ENCODE measurements around the gene SIT1.
A peak's percentile ranks its signal among the peaks of the same experiment; 100 is the strongest.

Gene SIT1

DNA sequence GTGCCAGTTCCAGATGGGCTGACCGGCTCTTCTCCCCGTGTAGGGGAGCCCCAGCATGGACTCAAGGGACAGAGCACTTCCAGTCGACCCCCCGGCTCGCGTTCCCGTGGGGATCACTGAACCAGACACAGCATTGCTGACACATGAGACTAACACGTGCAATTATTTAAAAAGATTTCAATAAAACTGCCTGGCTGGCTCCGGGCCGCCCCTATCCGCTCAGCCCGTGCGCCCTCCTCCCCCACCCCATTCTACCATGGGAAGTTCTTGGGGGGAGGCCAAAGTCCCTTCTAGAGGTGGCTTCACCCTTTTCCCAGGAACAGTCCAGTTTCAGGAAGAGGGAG, 40.9 kb downstream of the SIT1 start:
- no peak for TF ChIP-seq CTCF (IDR thresholded peaks at IDR 0.05)
- peaks cover 11% of the 10 kb centered on the region for H3K36me3 Mint-ChIP-seq (ENCODE audit: low read depth)

GRCh38 chr9:35609001-35609819, 41.5 kb downstream of the SIT1 start:
- Mint-ChIP-seq H3K9me3 (no peaks in the 10 kb centered on the region), H3K27ac (no peak overlapping the region), H3K27me3 (ENCODE audit: low read depth, poor library complexity) (peaks cover 28% of the 10 kb centered on the region), H3K4me3 (no peak overlapping the region), H3K4me1 (peaks cover 22% of the 10 kb centered on the region), H3K36me3 (ENCODE audit: low read depth) (peaks cover 11% of the 10 kb centered on the region)
- no peak for DNase-seq
- TF ChIP-seq CTCF (IDR thresholded peaks at IDR 0.05) = no peak

More for the DNA sequence above, 40.9 kb downstream of the SIT1 start:
- no peak overlapping the region for H3K4me3 Mint-ChIP-seq
- no peaks in the 10 kb centered on the region for H3K9me3 Mint-ChIP-seq
- DNase-seq = no peak
- H3K27me3 Mint-ChIP-seq (ENCODE audit: low read depth, poor library complexity) = peaks cover 33% of the 10 kb centered on the region
- H3K27ac Mint-ChIP-seq = no peak overlapping the region
- H3K4me1 Mint-ChIP-seq = peaks cover 17% of the 10 kb centered on the region

GRCh38 chr9:35608221-35608620, 42.5 kb downstream of the SIT1 start:
- H3K4me1 Mint-ChIP-seq = peaks cover 30% of the 10 kb centered on the region
- H3K27ac Mint-ChIP-seq = no peak overlapping the region
- no peak for DNase-seq
- H3K27me3 Mint-ChIP-seq (ENCODE audit: low read depth, poor library complexity) = peaks cover 18% of the 10 kb centered on the region
- no peak overlapping the region for H3K4me3 Mint-ChIP-seq
- TF ChIP-seq CTCF (IDR thresholded peaks at IDR 0.05) = no peak
- no peaks in the 10 kb centered on the region for H3K9me3 Mint-ChIP-seq
- peaks cover 11% of the 10 kb centered on the region for H3K36me3 Mint-ChIP-seq (ENCODE audit: low read depth)

DNA sequence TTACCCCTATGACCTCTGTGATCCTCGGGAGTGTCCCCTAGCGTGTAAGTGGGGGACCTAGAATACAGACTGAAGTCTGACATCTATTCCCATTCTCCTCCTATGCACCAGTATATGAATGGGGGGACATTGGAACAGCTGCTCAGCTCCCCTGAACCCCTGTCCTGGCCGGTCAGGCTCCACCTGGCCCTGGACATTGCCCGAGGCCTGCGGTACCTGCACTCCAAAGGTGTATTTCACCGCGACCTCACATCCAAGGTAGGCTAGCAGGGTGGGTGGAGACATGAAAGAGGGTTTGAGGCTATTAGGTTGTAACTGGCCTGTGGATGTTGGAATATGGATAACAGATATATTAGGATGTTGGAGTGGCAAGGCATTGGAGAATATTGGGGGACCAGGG, 44.0 kb downstream of the SIT1 start:
- peaks cover 11% of the 10 kb centered on the region for H3K36me3 Mint-ChIP-seq (ENCODE audit: low read depth)
- H3K9me3 Mint-ChIP-seq = no peaks in the 10 kb centered on the region
- peaks cover 5% of the 10 kb centered on the region for H3K27me3 Mint-ChIP-seq (ENCODE audit: low read depth, poor library complexity)
- peak overlapping the region; percentile 82 for H3K4me3 Mint-ChIP-seq
- H3K27ac Mint-ChIP-seq = no peak overlapping the region
- no peak for TF ChIP-seq CTCF (IDR thresholded peaks at IDR 0.05)
- DNase-seq = no peak
- peaks cover 38% of the 10 kb centered on the region for H3K4me1 Mint-ChIP-seq

- Mint-ChIP-seq H3K4me1 (peaks cover 38% of the 10 kb centered on the region), H3K4me3 (peak overlapping the region; percentile 82), H3K9me3 (no peaks in the 10 kb centered on the region), H3K27me3 (ENCODE audit: low read depth, poor library complexity) (peaks cover 4% of the 10 kb centered on the region), H3K36me3 (ENCODE audit: low read depth) (peaks cover 11% of the 10 kb centered on the region), H3K27ac (no peak overlapping the region)
- no peak for DNase-seq
- no peak for TF ChIP-seq CTCF (IDR thresholded peaks at IDR 0.05)
Observed at GRCh38 chr9:35606138-35606504, 44.6 kb downstream of the SIT1 start.

Data from nephron progenitor cell (in vitro differentiated cells).